Measurements from ENCODE around the gene OMA1. TPM values are rescaled to one million over a fixed set of nuclear protein-coding genes. Genes with fewer than 3 reads are reported as not detected.

OMA1 gene
- polyA plus RNA-seq, 1 donor (not counting 4 experiments of a cell fraction or from before 2014, with no cell fraction given): 16.3 TPM

- Histone ChIP-seq H3K4me1 (ENCODE audit: control insufficient read depth, extremely low read depth, insufficient read depth, low read length) (peaks cover 4% of the 10 kb centered on the region), H4K20me1 (ENCODE audit: control insufficient read depth, extremely low read depth, insufficient read depth, low read length) (no peaks in the 10 kb centered on the region), H3K27ac (ENCODE audit: control insufficient read depth, insufficient read depth, low read length) (no peak overlapping the region), H3K9ac (ENCODE audit: control insufficient read depth, extremely low read depth, insufficient read depth, low read length) (no peak overlapping the region), H3K79me2 (ENCODE audit: control insufficient read depth, insufficient read depth, low read length) (no peaks in the 10 kb centered on the region), H3K27me3 (ENCODE audit: control insufficient read depth, extremely low read depth, insufficient read depth, low read length) (no peaks in the 10 kb centered on the region), H3K9me3 (ENCODE audit: control insufficient read depth, low read depth, low read length) (no peaks in the 10 kb centered on the region), H3K36me3 (ENCODE audit: control insufficient read depth in 2 of 2, extremely low read depth in 1 of 2, insufficient read depth in 2 of 2, low read length in 2 of 2) (no peaks in the 10 kb centered on the region), H3K4me2 (ENCODE audit: control insufficient read depth, extremely low read depth, insufficient read depth, low read depth, low read length) (no peak overlapping the region), H3K9me1 (ENCODE audit: control insufficient read depth, extremely low read depth, insufficient read depth, low read length) (no peaks in the 10 kb centered on the region), H2AFZ (ENCODE audit: control insufficient read depth, low read length) (no peak overlapping the region), H3K4me3 (ENCODE audit: control insufficient read depth in 2 of 3, extremely low read depth in 1 of 3, insufficient read depth in 2 of 3, low read depth in 1 of 3, low read length in 3 of 3) (no peak overlapping the region)
- TF ChIP-seq EZH2 (IDR thresholded peaks at IDR 0.05; ENCODE audit: low read length): no peak
- TF ChIP-seq, protein P1, sequence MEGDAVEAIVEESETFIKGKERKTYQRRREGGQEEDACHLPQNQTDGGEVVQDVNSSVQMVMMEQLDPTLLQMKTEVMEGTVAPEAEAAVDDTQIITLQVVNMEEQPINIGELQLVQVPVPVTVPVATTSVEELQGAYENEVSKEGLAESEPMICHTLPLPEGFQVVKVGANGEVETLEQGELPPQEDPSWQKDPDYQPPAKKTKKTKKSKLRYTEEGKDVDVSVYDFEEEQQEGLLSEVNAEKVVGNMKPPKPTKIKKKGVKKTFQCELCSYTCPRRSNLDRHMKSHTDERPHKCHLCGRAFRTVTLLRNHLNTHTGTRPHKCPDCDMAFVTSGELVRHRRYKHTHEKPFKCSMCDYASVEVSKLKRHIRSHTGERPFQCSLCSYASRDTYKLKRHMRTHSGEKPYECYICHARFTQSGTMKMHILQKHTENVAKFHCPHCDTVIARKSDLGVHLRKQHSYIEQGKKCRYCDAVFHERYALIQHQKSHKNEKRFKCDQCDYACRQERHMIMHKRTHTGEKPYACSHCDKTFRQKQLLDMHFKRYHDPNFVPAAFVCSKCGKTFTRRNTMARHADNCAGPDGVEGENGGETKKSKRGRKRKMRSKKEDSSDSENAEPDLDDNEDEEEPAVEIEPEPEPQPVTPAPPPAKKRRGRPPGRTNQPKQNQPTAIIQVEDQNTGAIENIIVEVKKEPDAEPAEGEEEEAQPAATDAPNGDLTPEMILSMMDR (optimal IDR thresholded peaks at IDR 0.05 in 1 of 3, IDR thresholded peaks at IDR 0.05 in 1 of 3, conservative IDR thresholded peaks at IDR 0.05 in 1 of 3; ENCODE audit: extremely low read depth in 1 of 3, insufficient read depth in 2 of 3, low read length in 3 of 3): peak in 1 of 3 experiments; percentile 20
- DNase-seq (ENCODE audit: low read depth, low spot score) (peak; percentile 7), FAIRE-seq (no peak)
- dilution Hi-C loops (cut with MboI; ENCODE audit: extremely low pct_ligation_motif_present, low sequenced_read_pairs): no loop called here
Observed at GRCh38 chr1:58432851-58433668, 113.5 kb downstream of the OMA1 start.

DNA sequence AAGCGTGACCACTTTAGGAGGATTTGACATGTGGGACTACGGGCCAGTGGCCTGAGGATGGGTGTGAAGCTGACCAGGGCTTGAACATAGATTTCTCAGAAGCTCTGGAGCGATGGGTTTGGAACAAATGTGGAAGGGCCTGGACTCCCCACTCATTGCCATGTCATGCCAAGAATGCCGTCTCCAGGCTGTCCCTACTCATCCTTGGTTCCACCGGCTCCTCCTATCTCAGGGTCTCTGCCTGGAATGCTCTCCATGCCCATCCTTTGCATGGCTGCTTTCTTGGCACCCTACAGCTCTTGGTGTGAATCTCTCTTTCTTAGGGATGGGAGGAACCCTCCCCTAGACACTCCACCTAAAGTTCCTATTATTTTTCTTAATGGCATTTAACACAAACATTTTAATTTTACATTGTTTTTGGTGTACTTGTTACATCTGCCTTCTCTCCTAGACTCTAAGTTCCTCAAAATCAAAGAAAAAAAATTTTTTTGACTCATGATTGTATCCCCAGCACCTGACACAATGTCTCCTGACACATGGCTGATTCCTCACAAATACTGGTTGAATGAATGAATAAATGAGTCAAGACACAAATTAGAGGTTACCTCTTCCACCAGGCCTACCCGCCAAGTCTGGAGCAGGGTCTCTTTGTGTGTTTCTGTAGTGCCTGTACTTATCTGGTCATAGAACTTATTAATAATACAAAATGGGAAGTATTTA lies 114.5 kb downstream of the OMA1 start:
- no peak for TF ChIP-seq EZH2 (IDR thresholded peaks at IDR 0.05; ENCODE audit: low read length)
- TF ChIP-seq, protein P1 (optimal IDR thresholded peaks at IDR 0.05 in 1 of 3, IDR thresholded peaks at IDR 0.05 in 1 of 3, conservative IDR thresholded peaks at IDR 0.05 in 1 of 3; ENCODE audit: extremely low read depth in 1 of 3, insufficient read depth in 2 of 3, low read length in 3 of 3): no peak
- FAIRE-seq: no peak
- H3K4me2 ChIP-seq (ENCODE audit: control insufficient read depth, extremely low read depth, insufficient read depth, low read depth, low read length): no peak overlapping the region
- H3K4me1 ChIP-seq (ENCODE audit: control insufficient read depth, extremely low read depth, insufficient read depth, low read length): peaks cover 4% of the 10 kb centered on the region
- no peak overlapping the region for H3K27ac ChIP-seq (ENCODE audit: control insufficient read depth, insufficient read depth, low read length)
- H2AFZ ChIP-seq (ENCODE audit: control insufficient read depth, low read length): no peak overlapping the region
- DNase-seq (ENCODE audit: low read depth, low spot score): no peak
- H4K20me1 ChIP-seq (ENCODE audit: control insufficient read depth, extremely low read depth, insufficient read depth, low read length): no peaks in the 10 kb centered on the region
- no peaks in the 10 kb centered on the region for H3K36me3 ChIP-seq (ENCODE audit: control insufficient read depth in 2 of 2, extremely low read depth in 1 of 2, insufficient read depth in 2 of 2, low read length in 2 of 2)
- no peaks in the 10 kb centered on the region for H3K79me2 ChIP-seq (ENCODE audit: control insufficient read depth, insufficient read depth, low read length)
- H3K27me3 ChIP-seq (ENCODE audit: control insufficient read depth, extremely low read depth, insufficient read depth, low read length): no peaks in the 10 kb centered on the region
- dilution Hi-C loops (cut with MboI; ENCODE audit: extremely low pct_ligation_motif_present, low sequenced_read_pairs): no loop called here
- H3K9me3 ChIP-seq (ENCODE audit: control insufficient read depth, low read depth, low read length): no peaks in the 10 kb centered on the region
- no peaks in the 10 kb centered on the region for H3K9me1 ChIP-seq (ENCODE audit: control insufficient read depth, extremely low read depth, insufficient read depth, low read length)
- no peak overlapping the region for H3K4me3 ChIP-seq (ENCODE audit: control insufficient read depth in 2 of 3, extremely low read depth in 1 of 3, insufficient read depth in 2 of 3, low read depth in 1 of 3, low read length in 3 of 3)
- H3K9ac ChIP-seq (ENCODE audit: control insufficient read depth, extremely low read depth, insufficient read depth, low read length): no peak overlapping the region

Other genes with a start within 250 kb of the OMA1 start
- gene TACSTD2, start 30.5 kb upstream of the OMA1 start, polyA plus RNA-seq: 241 to 382 TPM (median 335 TPM) in 3 replicates
- gene MYSM1, start 153.3 kb upstream of the OMA1 start, polyA plus RNA-seq: 9.5 to 25.9 TPM (median 21.9 TPM) in 3 replicates
- 31.2 to 83.1 TPM (median 70.1 TPM) in 3 replicates for gene JUN, start 237.3 kb upstream of the OMA1 start, polyA plus RNA-seq

Measured in keratinocyte (primary cell).